Measurements from ENCODE around the gene SMIM7.

GRCh38 chr19:16702123-16702522 is 42.2 kb upstream of the SMIM7 start:
- TF ChIP-seq GATA3 (IDR thresholded peaks at IDR 0.05; ENCODE audit: low read depth, low read length) = no peak
- TF ChIP-seq GATA2 (IDR thresholded peaks at IDR 0.05; ENCODE audit: low read depth, low read length) = no peak

Data from SH-SY5Y (cell line).